ENCODE measurements around the gene CETP. TPM values are rescaled to one million over a fixed set of nuclear protein-coding genes. Genes with fewer than 3 reads are reported as not detected.

CETP gene
- total RNA-seq, 1 donor from 2014 or later = not detected

DNA sequence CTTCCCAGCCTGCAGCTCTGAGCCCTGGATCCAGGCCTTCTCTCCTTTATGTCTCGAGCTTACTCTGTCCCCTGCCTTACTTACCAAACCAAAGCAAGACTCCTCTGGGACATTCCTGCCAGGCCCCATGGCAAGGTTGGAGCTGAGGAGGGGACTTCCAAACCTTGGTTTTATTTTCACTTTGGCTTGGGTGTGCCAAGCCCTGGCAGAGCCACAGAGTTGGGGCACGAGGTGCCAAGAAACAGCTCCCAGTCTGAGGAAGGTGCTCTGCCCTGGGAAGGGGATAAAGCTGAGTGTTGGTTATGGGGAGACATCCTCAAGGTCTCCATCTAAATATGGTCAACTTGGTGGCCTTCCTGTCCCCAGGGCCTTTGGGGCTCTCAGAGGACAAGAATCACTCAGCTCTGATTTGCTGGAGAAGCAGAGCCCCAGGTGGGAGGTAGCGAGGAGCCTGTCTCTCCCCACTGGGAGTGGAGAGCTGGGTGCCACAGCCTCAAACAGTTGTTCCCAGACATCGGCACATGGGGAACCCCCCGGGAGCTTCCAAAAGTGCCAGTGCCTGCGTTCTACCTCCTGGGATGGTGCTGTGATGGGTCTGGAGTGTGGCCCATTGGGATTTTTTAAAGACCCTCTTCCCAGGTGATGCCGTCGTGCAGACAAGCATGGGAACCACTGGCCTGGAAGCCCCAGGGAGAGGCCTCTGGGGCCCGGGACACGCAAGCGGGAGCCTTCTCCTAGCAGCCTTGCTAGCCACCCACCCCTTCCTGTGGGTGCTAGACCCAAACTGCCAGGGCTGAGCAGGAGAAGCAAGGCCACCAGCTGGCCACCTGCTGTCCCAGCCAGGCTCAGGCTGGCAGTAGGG lies 37.9 kb downstream of the CETP start:
- Mint-ChIP-seq H3K27me3 (ENCODE audit: unreplicated experiment) (peaks cover 3% of the 10 kb centered on the region), H3K4me1 (ENCODE audit: low read depth, unreplicated experiment) (no peaks in the 10 kb centered on the region), H3K4me3 (ENCODE audit: unreplicated experiment) (no peak overlapping the region), H3K36me3 (ENCODE audit: unreplicated experiment) (no peaks in the 10 kb centered on the region), H3K27ac (ENCODE audit: unreplicated experiment) (no peak overlapping the region), H3K9me3 (ENCODE audit: unreplicated experiment) (no peaks in the 10 kb centered on the region)
- TF ChIP-seq, protein P1, sequence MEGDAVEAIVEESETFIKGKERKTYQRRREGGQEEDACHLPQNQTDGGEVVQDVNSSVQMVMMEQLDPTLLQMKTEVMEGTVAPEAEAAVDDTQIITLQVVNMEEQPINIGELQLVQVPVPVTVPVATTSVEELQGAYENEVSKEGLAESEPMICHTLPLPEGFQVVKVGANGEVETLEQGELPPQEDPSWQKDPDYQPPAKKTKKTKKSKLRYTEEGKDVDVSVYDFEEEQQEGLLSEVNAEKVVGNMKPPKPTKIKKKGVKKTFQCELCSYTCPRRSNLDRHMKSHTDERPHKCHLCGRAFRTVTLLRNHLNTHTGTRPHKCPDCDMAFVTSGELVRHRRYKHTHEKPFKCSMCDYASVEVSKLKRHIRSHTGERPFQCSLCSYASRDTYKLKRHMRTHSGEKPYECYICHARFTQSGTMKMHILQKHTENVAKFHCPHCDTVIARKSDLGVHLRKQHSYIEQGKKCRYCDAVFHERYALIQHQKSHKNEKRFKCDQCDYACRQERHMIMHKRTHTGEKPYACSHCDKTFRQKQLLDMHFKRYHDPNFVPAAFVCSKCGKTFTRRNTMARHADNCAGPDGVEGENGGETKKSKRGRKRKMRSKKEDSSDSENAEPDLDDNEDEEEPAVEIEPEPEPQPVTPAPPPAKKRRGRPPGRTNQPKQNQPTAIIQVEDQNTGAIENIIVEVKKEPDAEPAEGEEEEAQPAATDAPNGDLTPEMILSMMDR (IDR thresholded peaks at IDR 0.05; ENCODE audit: partially characterized antibody, unreplicated experiment) = no peak
- DNase-seq = no peak

GRCh38 chr16:57000271-57001025 lies 38.7 kb downstream of the CETP start:
- DNase-seq = no peak
- Mint-ChIP-seq H3K4me1 (ENCODE audit: low read depth, unreplicated experiment) (no peaks in the 10 kb centered on the region), H3K27ac (ENCODE audit: unreplicated experiment) (no peak overlapping the region), H3K27me3 (ENCODE audit: unreplicated experiment) (peaks cover 2% of the 10 kb centered on the region), H3K4me3 (ENCODE audit: unreplicated experiment) (no peak overlapping the region), H3K36me3 (ENCODE audit: unreplicated experiment) (no peaks in the 10 kb centered on the region), H3K9me3 (ENCODE audit: unreplicated experiment) (no peaks in the 10 kb centered on the region)
- TF ChIP-seq, protein P1 (IDR thresholded peaks at IDR 0.05; ENCODE audit: partially characterized antibody, unreplicated experiment) = no peak

- Mint-ChIP-seq H3K4me3 (ENCODE audit: unreplicated experiment) (no peak overlapping the region), H3K4me1 (ENCODE audit: low read depth, unreplicated experiment) (no peaks in the 10 kb centered on the region), H3K9me3 (ENCODE audit: unreplicated experiment) (no peaks in the 10 kb centered on the region), H3K36me3 (ENCODE audit: unreplicated experiment) (no peaks in the 10 kb centered on the region), H3K27ac (ENCODE audit: unreplicated experiment) (no peak overlapping the region), H3K27me3 (ENCODE audit: unreplicated experiment) (no peaks in the 10 kb centered on the region)
- DNase-seq = no peak
- TF ChIP-seq, protein P1 (IDR thresholded peaks at IDR 0.05; ENCODE audit: partially characterized antibody, unreplicated experiment) = no peak
Measured at GRCh38 chr16:57001026-57001679, 39.4 kb downstream of the CETP start.

GRCh38 chr16:57003439-57004386 lies 42.0 kb downstream of the CETP start:
- Mint-ChIP-seq H3K9me3 (ENCODE audit: unreplicated experiment) (no peaks in the 10 kb centered on the region), H3K27ac (ENCODE audit: unreplicated experiment) (no peak overlapping the region), H3K27me3 (ENCODE audit: unreplicated experiment) (no peaks in the 10 kb centered on the region), H3K4me1 (ENCODE audit: low read depth, unreplicated experiment) (no peaks in the 10 kb centered on the region), H3K36me3 (ENCODE audit: unreplicated experiment) (no peaks in the 10 kb centered on the region), H3K4me3 (ENCODE audit: unreplicated experiment) (no peak overlapping the region)
- TF ChIP-seq, protein P1 (IDR thresholded peaks at IDR 0.05; ENCODE audit: partially characterized antibody, unreplicated experiment) = no peak
- no peak for DNase-seq
